HEK293 (cell line): ENCODE results near the gene SOX12.

ENCODE experiments used
- AEBP2 ChIP-seq: fragments of 450-650 bp; formaldehyde crosslinking; IDR thresholded peaks from 2 replicates; pipeline ENCODE4 v1.5.1; 2016; ENCODE audit warnings: missing biosample characterization, missing genetic modification characterization, borderline replicate concordance
- BCL11B ChIP-seq: fragments of 450-650 bp; formaldehyde crosslinking; IDR thresholded peaks from 2 replicates; pipeline ENCODE4 v1.5.1; 2016; ENCODE audit warnings: low read depth, missing biosample characterization, missing genetic modification characterization
- EGR2 ChIP-seq: fragments of 450-650 bp; formaldehyde crosslinking; IDR thresholded peaks from 2 replicates; pipeline ENCODE4 v1.5.1; 2016; ENCODE audit warnings: low read depth, missing biosample characterization, missing genetic modification characterization
- GLI4 ChIP-seq: fragments of 450-650 bp; formaldehyde crosslinking; IDR thresholded peaks from 2 replicates; pipeline ENCODE4 v1.5.1; 2016; ENCODE audit warnings: missing biosample characterization, missing genetic modification characterization
- KLF1 ChIP-seq: fragments of 450-650 bp; formaldehyde crosslinking; IDR thresholded peaks from 2 replicates; pipeline ENCODE4 v1.5.1; 2016; ENCODE audit warnings: missing biosample characterization, missing genetic modification characterization
- KLF9 ChIP-seq: fragments of 450-650 bp; formaldehyde crosslinking; IDR thresholded peaks from 2 replicates; pipeline ENCODE4 v1.5.1; 2016; ENCODE audit warnings: missing biosample characterization, missing genetic modification characterization, low read depth
- MYNN ChIP-seq: fragments of 450-650 bp; formaldehyde crosslinking; IDR thresholded peaks from 2 replicates; pipeline ENCODE4 v1.5.1; 2016; ENCODE audit warnings: missing biosample characterization, missing genetic modification characterization, borderline replicate concordance
- PRDM1 ChIP-seq: fragments of 450-650 bp; formaldehyde crosslinking; IDR thresholded peaks from 2 replicates; pipeline ENCODE4; 2016; ENCODE audit warnings: missing biosample characterization, missing genetic modification characterization
- ZBTB20 ChIP-seq: fragments of 450-650 bp; formaldehyde crosslinking; IDR thresholded peaks from 2 replicates; pipeline ENCODE4 v1.5.1; 2016; ENCODE audit warnings: missing biosample characterization, missing genetic modification characterization
- ZBTB48 ChIP-seq: fragments of 450-650 bp; formaldehyde crosslinking; IDR thresholded peaks from 2 replicates; pipeline ENCODE4 v1.5.1; 2016; ENCODE audit warnings: missing biosample characterization, missing genetic modification characterization
- ZBTB8A ChIP-seq: fragments of 450-650 bp; formaldehyde crosslinking; IDR thresholded peaks from 2 replicates; pipeline ENCODE4 v1.5.1; 2016; ENCODE audit warnings: missing biosample characterization, missing genetic modification characterization
- ZFHX2 ChIP-seq: fragments of 450-650 bp; formaldehyde crosslinking; conservative IDR thresholded peaks from 2 replicates; pipeline ENCODE4 v1.5.1; 2016; ENCODE audit warnings: missing biosample characterization, missing genetic modification characterization
- ZFP41 ChIP-seq: fragments of 450-650 bp; formaldehyde crosslinking; IDR thresholded peaks from 2 replicates; pipeline ENCODE4 v1.5.1; 2016; ENCODE audit warnings: missing biosample characterization, missing genetic modification characterization, borderline replicate concordance
- ZIC2 ChIP-seq: fragments of 450-650 bp; formaldehyde crosslinking; IDR thresholded peaks from 2 replicates; pipeline ENCODE4 v1.5.1; 2016; ENCODE audit warnings: missing biosample characterization, missing genetic modification characterization
- ZNF133 ChIP-seq: fragments of 450-650 bp; formaldehyde crosslinking; IDR thresholded peaks from 2 replicates; pipeline ENCODE4 v1.5.1; 2016; ENCODE audit warnings: missing biosample characterization, missing genetic modification characterization
- ZNF146 ChIP-seq: fragments of 450-650 bp; formaldehyde crosslinking; IDR thresholded peaks from 2 replicates; pipeline ENCODE4 v1.5.1; 2016; ENCODE audit warnings: missing biosample characterization, missing genetic modification characterization
- ZNF184 ChIP-seq: fragments of 450-650 bp; IDR thresholded peaks from 2 replicates; pipeline ENCODE4 v1.5.1; 2018; ENCODE audit warnings: missing biosample characterization, mild to moderate bottlenecking, missing genetic modification characterization
- ZNF223 ChIP-seq: fragments of 450-650 bp; formaldehyde crosslinking; IDR thresholded peaks from 2 replicates; pipeline ENCODE4 v1.5.1; 2016; ENCODE audit warnings: missing biosample characterization, missing genetic modification characterization
- ZNF350 ChIP-seq: fragments of 450-650 bp; formaldehyde crosslinking; IDR thresholded peaks from 2 replicates; pipeline ENCODE4 v1.5.0; 2017; ENCODE audit warnings: missing biosample characterization, mild to moderate bottlenecking, missing genetic modification characterization
- ZNF37A ChIP-seq: fragments of 450-650 bp; IDR thresholded peaks from 2 replicates; pipeline ENCODE4 v1.5.1; 2018; ENCODE audit warnings: missing biosample characterization, missing genetic modification characterization
- ZNF391 ChIP-seq: fragments of 450-650 bp; formaldehyde crosslinking; IDR thresholded peaks from 2 replicates; pipeline ENCODE4 v1.5.1; 2016; ENCODE audit warnings: low read depth, missing biosample characterization, missing genetic modification characterization, borderline replicate concordance
- ZNF426 ChIP-seq: fragments of 450-650 bp; formaldehyde crosslinking; IDR thresholded peaks from 2 replicates; pipeline ENCODE4 v1.5.1; 2017; ENCODE audit warnings: missing biosample characterization, missing genetic modification characterization, mild to moderate bottlenecking, inconsistent platforms, moderate library complexity
- ZNF560 ChIP-seq: fragments of 450-650 bp; formaldehyde crosslinking; IDR thresholded peaks from 2 replicates; pipeline ENCODE4 v1.5.1; 2017; ENCODE audit warnings: missing biosample characterization, missing genetic modification characterization, borderline replicate concordance
- ZNF596 ChIP-seq: fragments of 450-650 bp; IDR thresholded peaks from 2 replicates; pipeline ENCODE4 v1.5.0; 2018; ENCODE audit warnings: missing biosample characterization, mild to moderate bottlenecking, missing genetic modification characterization, moderate library complexity
- ZNF624 ChIP-seq: fragments of 450-650 bp; formaldehyde crosslinking; IDR thresholded peaks from 2 replicates; pipeline ENCODE4 v1.5.1; 2017; ENCODE audit warnings: missing biosample characterization, missing genetic modification characterization
- ZNF626 ChIP-seq: fragments of 450-650 bp; sonication (Bioruptor Pico); formaldehyde crosslinking; IDR thresholded peaks from 2 replicates; pipeline ENCODE4 v1.5.1; 2018; ENCODE audit warnings: missing biosample characterization, missing genetic modification characterization, inconsistent platforms
- ZNF660 ChIP-seq: fragments of 450-650 bp; IDR thresholded peaks from 2 replicates; pipeline ENCODE4 v1.5.1; 2018; ENCODE audit warnings: missing biosample characterization, mild to moderate bottlenecking, missing genetic modification characterization
- ZNF76 ChIP-seq: fragments of 450-650 bp; formaldehyde crosslinking; IDR thresholded peaks from 2 replicates; pipeline ENCODE4; 2016; ENCODE audit warnings: low read depth, missing biosample characterization, missing genetic modification characterization, borderline replicate concordance
- ZNF777 ChIP-seq: fragments of 450-650 bp; formaldehyde crosslinking; IDR thresholded peaks from 2 replicates; pipeline ENCODE4 v1.5.1; 2017; ENCODE audit warnings: missing biosample characterization, missing genetic modification characterization, borderline replicate concordance
- TF ChIP-seq, protein P1 (sequence below): fragments of 450-650 bp; formaldehyde crosslinking; IDR thresholded peaks from 2 replicates; pipeline ENCODE4 v1.5.1; 2017; ENCODE audit warnings: missing biosample characterization, missing genetic modification characterization
- TF ChIP-seq, protein P2 (sequence below): fragments of 450-650 bp; IDR thresholded peaks from 2 replicates; pipeline ENCODE4 v1.5.1; 2018; ENCODE audit warnings: missing biosample characterization, missing genetic modification characterization
- TF ChIP-seq, protein P3 (sequence below): fragments of 450-650 bp; formaldehyde crosslinking; optimal IDR thresholded peaks from 2 replicates; pipeline ENCODE3; 2016; ENCODE audit warnings: missing biosample characterization, mild to moderate bottlenecking, missing genetic modification characterization

The SOX12 gene

DNA sequence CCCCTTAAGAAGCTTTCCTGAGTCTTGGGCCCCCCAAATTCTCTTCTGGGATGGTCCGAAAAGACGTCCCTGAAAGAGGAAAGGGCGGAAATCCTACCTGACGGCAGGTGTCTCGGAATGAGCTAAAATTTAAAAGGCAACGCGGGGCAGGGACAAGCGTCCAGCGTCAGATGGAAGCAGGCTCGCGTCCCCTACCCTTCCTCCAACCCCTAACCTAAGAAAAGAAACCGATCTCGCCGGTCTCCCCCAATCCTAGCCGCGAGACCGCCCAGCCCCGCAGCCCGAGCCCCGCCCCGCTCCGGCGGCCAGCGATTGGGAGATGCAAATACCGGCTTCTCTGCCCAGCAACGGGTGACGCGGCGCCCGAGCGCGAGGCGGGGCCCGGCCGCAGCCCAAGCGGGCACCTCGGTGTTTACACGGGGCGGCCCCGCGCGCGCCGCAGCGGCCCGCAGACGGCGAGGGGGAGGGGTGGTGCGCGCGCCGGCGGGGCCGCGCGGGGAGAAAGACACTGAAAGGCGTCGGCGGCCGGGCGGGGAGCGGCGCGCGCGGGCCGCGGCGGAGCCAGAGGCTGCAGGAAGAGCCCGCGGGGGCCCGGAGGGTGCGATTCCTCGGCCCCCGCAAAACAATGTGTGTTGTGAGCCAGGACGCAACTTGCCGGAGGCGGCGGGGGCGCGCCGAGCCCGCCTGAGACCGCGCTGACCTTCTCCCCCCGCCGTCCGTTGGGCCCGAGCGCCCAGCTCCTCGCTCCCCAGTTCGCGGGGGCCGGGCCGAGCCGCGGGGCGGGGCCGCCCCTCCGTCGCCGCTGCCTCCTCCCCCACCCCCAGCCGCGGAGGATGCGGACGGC, at the start of gene SOX12 (continued):
- TF ChIP-seq ZIC2 (tag by site-specific recombination) (no peak), ZFP41 (no peak), ZNF350 (tag by site-specific recombination) (no peak), ZNF223 (tag by site-specific recombination) (no peak), BCL11B (tag by site-specific recombination) (no peak), AEBP2 (tag by site-specific recombination) (no peak), ZNF426 (no peak), EGR2 (tag by site-specific recombination) (peak; percentile 45; the same call in 1 of the 2 replicates), KLF1 (no peak), PRDM1 (no peak), GLI4 (tag by site-specific recombination) (no peak), KLF9 (tag by site-specific recombination) (peak; percentile 17; the same call in 1 of the 2 replicates), ZBTB8A (tag by site-specific recombination) (peak; percentile 47), ZBTB48 (peak; percentile 90), ZNF37A (tag by site-specific recombination) (0 out of 2 replicates have a peak, but pooled peaks have one; percentile 33), ZBTB20 (tag by site-specific recombination) (peak; percentile 54; the same call in 1 of the 2 replicates), ZNF184 (tag by site-specific recombination) (0 out of 2 replicates have a peak, but pooled peaks have one; percentile 52), ZNF777 (no peak), ZFHX2 (tag by site-specific recombination) (peak; percentile 87), MYNN (tag by site-specific recombination) (no peak), ZNF626 (no peak), ZNF560 (no peak), ZNF133 (no peak), ZNF391 (0 out of 2 replicates have a peak, but pooled peaks have one; percentile 8), ZNF596 (peak; percentile 40; the same call in 1 of the 2 replicates), ZNF660 (tag by site-specific recombination) (peak; percentile 41; the same call in 1 of the 2 replicates), ZNF624 (tag by site-specific recombination) (no peak), ZNF146 (no peak), ZNF76 (tag by site-specific recombination) (no peak)
- TF ChIP-seq, protein P1, sequence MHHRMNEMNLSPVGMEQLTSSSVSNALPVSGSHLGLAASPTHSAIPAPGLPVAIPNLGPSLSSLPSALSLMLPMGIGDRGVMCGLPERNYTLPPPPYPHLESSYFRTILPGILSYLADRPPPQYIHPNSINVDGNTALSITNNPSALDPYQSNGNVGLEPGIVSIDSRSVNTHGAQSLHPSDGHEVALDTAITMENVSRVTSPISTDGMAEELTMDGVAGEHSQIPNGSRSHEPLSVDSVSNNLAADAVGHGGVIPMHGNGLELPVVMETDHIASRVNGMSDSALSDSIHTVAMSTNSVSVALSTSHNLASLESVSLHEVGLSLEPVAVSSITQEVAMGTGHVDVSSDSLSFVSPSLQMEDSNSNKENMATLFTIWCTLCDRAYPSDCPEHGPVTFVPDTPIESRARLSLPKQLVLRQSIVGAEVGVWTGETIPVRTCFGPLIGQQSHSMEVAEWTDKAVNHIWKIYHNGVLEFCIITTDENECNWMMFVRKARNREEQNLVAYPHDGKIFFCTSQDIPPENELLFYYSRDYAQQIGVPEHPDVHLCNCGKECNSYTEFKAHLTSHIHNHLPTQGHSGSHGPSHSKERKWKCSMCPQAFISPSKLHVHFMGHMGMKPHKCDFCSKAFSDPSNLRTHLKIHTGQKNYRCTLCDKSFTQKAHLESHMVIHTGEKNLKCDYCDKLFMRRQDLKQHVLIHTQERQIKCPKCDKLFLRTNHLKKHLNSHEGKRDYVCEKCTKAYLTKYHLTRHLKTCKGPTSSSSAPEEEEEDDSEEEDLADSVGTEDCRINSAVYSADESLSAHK (tag by site-specific recombination) = peak; percentile 85
- TF ChIP-seq, protein P2, sequence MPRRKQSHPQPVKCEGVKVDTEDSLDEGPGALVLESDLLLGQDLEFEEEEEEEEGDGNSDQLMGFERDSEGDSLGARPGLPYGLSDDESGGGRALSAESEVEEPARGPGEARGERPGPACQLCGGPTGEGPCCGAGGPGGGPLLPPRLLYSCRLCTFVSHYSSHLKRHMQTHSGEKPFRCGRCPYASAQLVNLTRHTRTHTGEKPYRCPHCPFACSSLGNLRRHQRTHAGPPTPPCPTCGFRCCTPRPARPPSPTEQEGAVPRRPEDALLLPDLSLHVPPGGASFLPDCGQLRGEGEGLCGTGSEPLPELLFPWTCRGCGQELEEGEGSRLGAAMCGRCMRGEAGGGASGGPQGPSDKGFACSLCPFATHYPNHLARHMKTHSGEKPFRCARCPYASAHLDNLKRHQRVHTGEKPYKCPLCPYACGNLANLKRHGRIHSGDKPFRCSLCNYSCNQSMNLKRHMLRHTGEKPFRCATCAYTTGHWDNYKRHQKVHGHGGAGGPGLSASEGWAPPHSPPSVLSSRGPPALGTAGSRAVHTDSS (tag by site-specific recombination) = no peak
- TF ChIP-seq, protein P3, sequence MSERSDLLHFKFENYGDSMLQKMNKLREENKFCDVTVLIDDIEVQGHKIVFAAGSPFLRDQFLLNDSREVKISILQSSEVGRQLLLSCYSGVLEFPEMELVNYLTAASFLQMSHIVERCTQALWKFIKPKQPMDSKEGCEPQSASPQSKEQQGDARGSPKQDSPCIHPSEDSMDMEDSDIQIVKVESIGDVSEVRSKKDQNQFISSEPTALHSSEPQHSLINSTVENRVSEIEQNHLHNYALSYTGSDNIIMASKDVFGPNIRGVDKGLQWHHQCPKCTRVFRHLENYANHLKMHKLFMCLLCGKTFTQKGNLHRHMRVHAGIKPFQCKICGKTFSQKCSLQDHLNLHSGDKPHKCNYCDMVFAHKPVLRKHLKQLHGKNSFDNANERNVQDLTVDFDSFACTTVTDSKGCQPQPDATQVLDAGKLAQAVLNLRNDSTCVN (tag by site-specific recombination) = peak; percentile 33
